ENCODE data around the gene CTNNBIP1.

- TF ChIP-seq CTCF (IDR thresholded peaks at IDR 0.05) = no peak
- no peak for TF ChIP-seq POLR2A (IDR thresholded peaks at IDR 0.05)
These were observed 17.2 kb upstream of the CTNNBIP1 start for GRCh38 chr1:9927259-9927658.

Data from lower leg skin (tissue), 3 donors.